KMS-11 (cell line): ENCODE measurements around the gene MGAM2.
"Not testable (repeated sequence)": the region's sequence is repeated elsewhere in the genome, so short reads cannot be mapped to it uniquely, and the experiment has no call there.

Source experiments
- H2AFZ ChIP-seq: fragments of 200-600 bp; sonication (generic); 2 replicates; pipeline ENCODE4 v1.6.1; 2016; ENCODE audit warnings: antibody characterized with exemption, mixed run types, low read depth
- H3K27ac ChIP-seq: fragments of 200-600 bp; sonication (generic); 2 replicates; pipeline ENCODE4 v1.6.1; 2016; ENCODE audit warnings: mild to moderate bottlenecking, mixed run types
- H3K27me3 ChIP-seq: fragments of 200-600 bp; sonication (generic); 2 replicates; pipeline ENCODE4 v1.6.1; 2017; ENCODE audit warnings: mild to moderate bottlenecking, low read depth, mixed run types, moderate library complexity; ENCODE audit not compliant: insufficient read depth
- H3K36me3 ChIP-seq: fragments of 200-600 bp; sonication (generic); 2 replicates; pipeline ENCODE4 v1.6.1; 2017; ENCODE audit warnings: mild to moderate bottlenecking, mixed run types; ENCODE audit not compliant: insufficient read depth
- H3K4me1 ChIP-seq: fragments of 200-600 bp; sonication (generic); 2 replicates; pipeline ENCODE4 v1.6.1; 2016; ENCODE audit warnings: mild to moderate bottlenecking, low read depth, mixed run types; ENCODE audit not compliant: poor library complexity, severe bottlenecking
- H3K4me2 ChIP-seq: fragments of 200-600 bp; sonication (generic); 2 replicates; pipeline ENCODE4 v1.7.0; 2016; ENCODE audit warnings: mild to moderate bottlenecking, mixed run types
- H3K4me3 ChIP-seq: fragments of 200-600 bp; sonication (generic); IDR thresholded peaks from 2 replicates; pipeline ENCODE4 v1.6.1; 2017; ENCODE audit warnings: low read depth, low read length, mixed read lengths; ENCODE audit not compliant: insufficient read depth
- H3K79me2 ChIP-seq: fragments of 200-600 bp; sonication (generic); 2 replicates; pipeline ENCODE4 v1.6.1; 2016; ENCODE audit warnings: low read depth, mixed run types; ENCODE audit not compliant: insufficient read depth
- H3K9ac ChIP-seq: fragments of 200-600 bp; sonication (generic); 2 replicates; pipeline ENCODE4 v1.6.1; 2016; ENCODE audit warnings: mild to moderate bottlenecking, mixed run types
- H4K20me1 ChIP-seq: fragments of 200-600 bp; sonication (generic); 2 replicates; pipeline ENCODE4 v1.6.1; 2016; ENCODE audit warnings: mild to moderate bottlenecking, mixed run types; ENCODE audit not compliant: insufficient read depth
- TF ChIP-seq, protein P1 (sequence below): fragments of 200-600 bp; sonication (generic); conservative IDR thresholded peaks from 2 replicates; pipeline ENCODE4 v1.6.1; 2017; ENCODE audit warnings: low read depth, mild to moderate bottlenecking, antibody characterized with exemption, low read length, moderate library complexity, mixed read lengths

Gene MGAM2

DNA sequence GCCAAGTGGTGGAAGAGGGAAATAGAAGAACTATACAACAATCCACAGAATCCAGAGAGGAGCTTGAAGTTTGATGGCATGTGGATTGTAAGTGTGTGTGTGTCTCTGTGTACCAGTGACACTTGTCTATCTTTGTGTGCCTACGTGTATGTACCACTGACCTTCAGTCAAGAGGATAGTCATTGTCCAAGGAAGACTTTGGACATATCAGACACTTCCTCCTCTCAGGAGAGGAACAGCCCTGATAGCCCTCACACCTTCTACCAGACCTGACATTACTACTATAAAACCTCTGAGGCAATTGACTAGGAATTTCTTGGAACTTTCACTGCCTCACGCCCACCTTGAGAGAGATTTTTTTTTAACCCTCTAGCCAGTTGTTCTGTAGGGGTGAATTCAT, 19.6 kb upstream of the MGAM2 start:
- no peaks in the 10 kb centered on the region for H3K4me1 ChIP-seq
- H3K4me2 ChIP-seq: no peak overlapping the region
- no peak overlapping the region for H2AFZ ChIP-seq
- no peaks in the 10 kb centered on the region for H4K20me1 ChIP-seq
- H3K36me3 ChIP-seq: no peaks in the 10 kb centered on the region
- H3K9ac ChIP-seq: no peak overlapping the region
- TF ChIP-seq, protein P1, sequence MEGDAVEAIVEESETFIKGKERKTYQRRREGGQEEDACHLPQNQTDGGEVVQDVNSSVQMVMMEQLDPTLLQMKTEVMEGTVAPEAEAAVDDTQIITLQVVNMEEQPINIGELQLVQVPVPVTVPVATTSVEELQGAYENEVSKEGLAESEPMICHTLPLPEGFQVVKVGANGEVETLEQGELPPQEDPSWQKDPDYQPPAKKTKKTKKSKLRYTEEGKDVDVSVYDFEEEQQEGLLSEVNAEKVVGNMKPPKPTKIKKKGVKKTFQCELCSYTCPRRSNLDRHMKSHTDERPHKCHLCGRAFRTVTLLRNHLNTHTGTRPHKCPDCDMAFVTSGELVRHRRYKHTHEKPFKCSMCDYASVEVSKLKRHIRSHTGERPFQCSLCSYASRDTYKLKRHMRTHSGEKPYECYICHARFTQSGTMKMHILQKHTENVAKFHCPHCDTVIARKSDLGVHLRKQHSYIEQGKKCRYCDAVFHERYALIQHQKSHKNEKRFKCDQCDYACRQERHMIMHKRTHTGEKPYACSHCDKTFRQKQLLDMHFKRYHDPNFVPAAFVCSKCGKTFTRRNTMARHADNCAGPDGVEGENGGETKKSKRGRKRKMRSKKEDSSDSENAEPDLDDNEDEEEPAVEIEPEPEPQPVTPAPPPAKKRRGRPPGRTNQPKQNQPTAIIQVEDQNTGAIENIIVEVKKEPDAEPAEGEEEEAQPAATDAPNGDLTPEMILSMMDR: no peak
- H3K4me3 ChIP-seq: no peak overlapping the region
- no peaks in the 10 kb centered on the region for H3K79me2 ChIP-seq
- H3K27ac ChIP-seq: no peak overlapping the region
- H3K27me3 ChIP-seq: no peaks in the 10 kb centered on the region

DNA sequence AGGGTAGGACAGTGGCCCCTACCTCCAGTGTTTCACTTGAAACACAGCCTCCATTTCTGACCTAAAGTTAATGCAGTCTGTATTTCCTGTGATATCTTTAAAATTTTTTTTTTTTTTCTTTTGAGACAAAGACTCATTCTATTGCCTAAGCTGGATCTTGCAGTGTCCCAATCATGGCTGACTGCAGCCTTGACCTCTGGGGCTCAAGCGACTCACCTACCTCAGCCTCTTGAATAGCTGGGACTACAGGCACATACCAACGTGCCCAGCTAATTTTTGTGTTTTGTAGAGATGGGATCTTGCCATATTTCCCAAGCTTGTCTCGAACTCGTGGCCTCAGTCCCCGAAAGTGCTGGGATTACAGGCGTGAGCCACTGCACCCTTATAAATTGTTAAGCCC, 16.7 kb upstream of the MGAM2 start:
- Histone ChIP-seq H3K27me3 (no peaks in the 10 kb centered on the region), H3K36me3 (no peaks in the 10 kb centered on the region), H3K79me2 (no peaks in the 10 kb centered on the region), H3K4me3 (no peak overlapping the region), H3K4me1 (no peaks in the 10 kb centered on the region), H3K9ac (no peak overlapping the region), H3K27ac (no peak overlapping the region), H4K20me1 (no peaks in the 10 kb centered on the region), H3K4me2 (no peak overlapping the region), H2AFZ (no peak overlapping the region)
- TF ChIP-seq, protein P1: no peak

DNA sequence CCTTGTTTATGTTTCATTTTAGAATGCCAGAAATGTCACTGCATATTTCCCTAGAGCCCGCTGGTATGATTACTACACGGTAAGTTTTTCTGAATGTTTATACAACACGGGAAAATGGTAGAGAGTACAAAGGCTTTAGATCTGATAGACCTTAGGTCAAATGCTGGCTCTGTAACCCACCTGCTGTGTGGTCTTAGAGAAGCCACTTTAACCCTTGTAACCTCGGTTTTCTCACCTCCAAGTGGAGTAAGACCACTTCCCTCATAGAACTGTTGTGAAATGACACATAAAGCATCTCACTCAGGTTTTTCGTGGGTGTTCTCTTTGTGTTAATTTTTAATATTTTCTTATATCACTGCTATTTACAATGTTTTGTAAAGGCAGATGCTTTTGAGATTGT, 13.9 kb upstream of the MGAM2 start:
- TF ChIP-seq, protein P1: no peak
- Histone ChIP-seq H2AFZ (no peak overlapping the region), H4K20me1 (no peaks in the 10 kb centered on the region), H3K4me2 (no peak overlapping the region), H3K4me1 (no peaks in the 10 kb centered on the region), H3K27ac (no peak overlapping the region), H3K79me2 (no peaks in the 10 kb centered on the region), H3K27me3 (no peaks in the 10 kb centered on the region), H3K4me3 (no peak overlapping the region), H3K36me3 (no peaks in the 10 kb centered on the region), H3K9ac (no peak overlapping the region)

DNA sequence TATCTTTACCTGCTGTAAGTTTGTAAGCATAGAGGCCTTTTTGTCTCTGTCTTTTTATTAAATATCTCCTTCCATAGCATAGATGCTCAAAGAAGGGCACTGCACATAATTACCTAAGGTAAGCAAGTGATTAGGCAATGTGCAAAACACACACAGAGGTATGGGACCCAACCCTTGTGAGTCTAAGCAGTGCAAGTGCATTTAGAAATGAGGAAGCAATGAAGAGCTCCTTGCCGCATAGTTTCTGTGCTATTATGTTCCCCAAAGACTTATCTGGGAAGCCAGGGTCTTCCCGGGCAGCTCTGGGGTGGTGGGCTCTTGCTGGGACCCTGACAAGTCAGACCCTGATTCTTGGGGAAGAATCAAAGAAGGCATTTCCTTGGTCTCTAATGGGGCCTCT, 13.5 kb upstream of the MGAM2 start:
- TF ChIP-seq, protein P1: no peak
- H4K20me1 ChIP-seq: no peaks in the 10 kb centered on the region
- no peak overlapping the region for H3K4me3 ChIP-seq

DNA sequence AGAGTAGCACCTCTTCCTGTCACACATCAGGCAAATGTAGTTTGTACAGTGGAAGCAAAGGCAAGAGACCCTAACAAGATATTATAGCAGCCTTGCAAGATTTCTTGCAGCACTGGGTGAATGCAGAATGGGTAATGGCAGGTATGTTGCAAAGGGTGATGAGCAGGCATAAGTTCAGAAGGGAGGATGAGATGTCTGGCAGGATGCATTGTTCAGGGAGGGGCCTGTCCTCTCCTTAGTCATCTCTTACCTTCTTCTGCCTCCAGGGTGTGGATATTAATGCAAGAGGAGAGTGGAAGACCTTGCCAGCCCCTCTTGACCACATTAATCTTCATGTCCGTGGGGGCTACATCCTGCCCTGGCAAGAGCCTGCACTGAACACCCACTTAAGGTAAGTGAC, 12.2 kb upstream of the MGAM2 start:
- H3K9ac ChIP-seq, H4K20me1 ChIP-seq, H3K79me2 ChIP-seq, H3K4me2 ChIP-seq, H3K36me3 ChIP-seq, H3K4me1 ChIP-seq, H3K27ac ChIP-seq, H3K4me3 ChIP-seq, H2AFZ ChIP-seq, H3K27me3 ChIP-seq: not testable (repeated sequence)

More for the DNA sequence above, 13.5 kb upstream of the MGAM2 start:
- H3K4me1 ChIP-seq: no peaks in the 10 kb centered on the region
- H3K4me2 ChIP-seq: no peak overlapping the region
- H3K36me3 ChIP-seq: no peaks in the 10 kb centered on the region
- H3K9ac ChIP-seq: no peak overlapping the region
- no peaks in the 10 kb centered on the region for H3K79me2 ChIP-seq
- H3K27ac ChIP-seq: no peak overlapping the region
- no peak overlapping the region for H2AFZ ChIP-seq
- no peaks in the 10 kb centered on the region for H3K27me3 ChIP-seq
